Neural progenitor cell (in vitro differentiated cells): ENCODE measurements around the gene GPR62. TPM values are rescaled to one million over a fixed set of nuclear protein-coding genes. Genes with fewer than 3 reads are reported as not detected.
A peak's percentile ranks its signal among the peaks of the same experiment; 100 is the strongest.

Source experiments
- DNase-seq: peaks from one replicate; pipeline ENCODE4 v3.0.0-alpha.2; 2016; ENCODE audit warnings: low spot score
- H2AFZ ChIP-seq: fragments of 200-600 bp; sonication (generic); replicated peaks from 2 replicates; pipeline ENCODE4 v1.6.1; 2016; ENCODE audit warnings: antibody characterized with exemption
- H3F3A ChIP-seq: fragments of 200-600 bp; sonication (generic); 2 replicates; pipeline ENCODE4 v1.6.1; 2016; ENCODE audit warnings: antibody characterized with exemption, low read depth
- H3K27ac ChIP-seq: fragments of 200-600 bp; sonication (generic); 2 replicates; pipeline ENCODE4 v1.5.1; 2016; ENCODE audit warnings: mild to moderate bottlenecking
- H3K27me3 ChIP-seq: fragments of 200-600 bp; sonication (generic); 2 replicates; pipeline ENCODE4 v1.6.1; 2016; ENCODE audit warnings: mild to moderate bottlenecking, moderate library complexity
- H3K36me3 ChIP-seq: fragments of 200-600 bp; sonication (generic); 2 replicates; pipeline ENCODE4 v1.5.1; 2016
- H3K4me1 ChIP-seq: fragments of 200-600 bp; sonication (generic); 2 replicates; pipeline ENCODE4 v1.6.1; 2016; ENCODE audit warnings: mixed run types
- H3K4me2 ChIP-seq: fragments of 200-600 bp; sonication (generic); 2 replicates; pipeline ENCODE4 v1.6.1; 2016
- H3K4me3 ChIP-seq: fragments of 200-600 bp; sonication (generic); 2 replicates; pipeline ENCODE4 v1.5.1; 2016
- H3K79me2 ChIP-seq: fragments of 200-600 bp; sonication (generic); 2 replicates; pipeline ENCODE4 v1.6.1; 2016; ENCODE audit warnings: low read depth
- H3K9ac ChIP-seq: fragments of 200-600 bp; sonication (generic); 2 replicates; pipeline ENCODE4 v1.6.1; 2016
- H3K9me3 ChIP-seq: fragments of 200-600 bp; sonication (generic); 2 replicates; pipeline ENCODE4 v1.5.1; 2016; ENCODE audit warnings: low read depth
- H4K20me1 ChIP-seq: fragments of 200-600 bp; sonication (generic); 2 replicates; pipeline ENCODE4 v1.6.1; 2016; ENCODE audit warnings: low read depth
- H3K27ac Mint-ChIP-seq: 3 replicates; pipeline ENCODE4 v1.8.0; 2021; ENCODE audit warnings: mixed read lengths
- H3K27me3 Mint-ChIP-seq: 2 replicates; pipeline ENCODE4 v1.8.0; 2022; ENCODE audit warnings: low read depth, mild to moderate bottlenecking, inconsistent platforms, moderate library complexity, mixed read lengths; ENCODE audit not compliant: insufficient read depth
- H3K36me3 Mint-ChIP-seq: 3 replicates; pipeline ENCODE4 v1.8.0; 2021; ENCODE audit warnings: mixed read lengths
- H3K4me1 Mint-ChIP-seq: 3 replicates; pipeline ENCODE4 v1.8.0; 2021; ENCODE audit warnings: mixed read lengths
- H3K4me3 Mint-ChIP-seq: 3 replicates; pipeline ENCODE4 v1.8.0; 2021; ENCODE audit warnings: mild to moderate bottlenecking, moderate library complexity, mixed read lengths
- H3K9me3 Mint-ChIP-seq: 3 replicates; pipeline ENCODE4 v1.8.0; 2020; ENCODE audit warnings: mixed read lengths
- CTCF ChIP-seq: fragments of 200-600 bp; sonication (generic); IDR thresholded peaks from 2 replicates; pipeline ENCODE4 v1.5.1; 2017; ENCODE audit warnings: antibody characterized with exemption, mild to moderate bottlenecking
- EZH2 ChIP-seq: fragments of 200-600 bp; sonication (generic); IDR thresholded peaks from 2 replicates; pipeline ENCODE4 v1.6.1; 2017; ENCODE audit warnings: antibody characterized with exemption, mild to moderate bottlenecking, moderate library complexity
- EZH2phosphoT487 ChIP-seq: fragments of 200-600 bp; sonication (generic); IDR thresholded peaks from 2 replicates; pipeline ENCODE4 v1.6.1; 2017; ENCODE audit warnings: antibody characterized with exemption
- total RNA-seq: library from RNA; depleted of rRNA; stranded (reverse); fragments of >200 nt; gene quantifications from 2 replicates; pipeline ENCODE4 v1.2.3, GENCODE V29; 2015; ENCODE audit warnings: low replicate concordance

The GPR62 gene
- total RNA-seq, 1 donor from 2014 or later, result 0.21 TPM

- H3K4me1 ChIP-seq, result peaks cover 63% of the 10 kb centered on the region
- Mint-ChIP-seq H3K9me3 (no peaks in the 10 kb centered on the region), H3K27ac (peak overlapping the region; percentile 96), H3K36me3 (peaks cover 5% of the 10 kb centered on the region), H3K4me1 (peaks cover 70% of the 10 kb centered on the region), H3K4me3 (peak overlapping the region; percentile 94), H3K27me3 (peaks cover 14% of the 10 kb centered on the region)
- no peak overlapping the region for H3K9ac ChIP-seq
- no peak for DNase-seq
- H3K4me3 ChIP-seq, result peak overlapping the region; percentile 57
- H2AFZ ChIP-seq, result no peak overlapping the region
- no peaks in the 10 kb centered on the region for H3K79me2 ChIP-seq
- peaks cover 49% of the 10 kb centered on the region for H4K20me1 ChIP-seq
- peak overlapping the region; percentile 88 for H3K4me2 ChIP-seq
- TF ChIP-seq EZH2 (no peak), EZH2phosphoT487 (no peak), CTCF (no peak)
- H3K27me3 ChIP-seq, result peaks cover 22% of the 10 kb centered on the region
- no peaks in the 10 kb centered on the region for H3K36me3 ChIP-seq
- peaks cover 51% of the 10 kb centered on the region for H3F3A ChIP-seq
- H3K9me3 ChIP-seq, result no peaks in the 10 kb centered on the region
- H3K27ac ChIP-seq, result no peak overlapping the region
Measured at GRCh38 chr3:51966486-51966885, 11.3 kb downstream of the GPR62 start.

- Mint-ChIP-seq H3K36me3 (peaks cover 5% of the 10 kb centered on the region), H3K27me3 (peaks cover 12% of the 10 kb centered on the region), H3K27ac (peak overlapping the region; percentile 96), H3K4me3 (peak overlapping the region; percentile 94), H3K4me1 (peaks cover 66% of the 10 kb centered on the region), H3K9me3 (no peaks in the 10 kb centered on the region)
- Histone ChIP-seq H3K36me3 (no peaks in the 10 kb centered on the region), H3K4me3 (peak overlapping the region; percentile 57), H4K20me1 (peaks cover 44% of the 10 kb centered on the region), H3K9ac (no peak overlapping the region), H3K27ac (no peak overlapping the region), H3K79me2 (no peaks in the 10 kb centered on the region), H3K27me3 (peaks cover 17% of the 10 kb centered on the region), H3K4me1 (peaks cover 63% of the 10 kb centered on the region), H2AFZ (no peak overlapping the region), H3K4me2 (peak overlapping the region; percentile 88), H3K9me3 (no peaks in the 10 kb centered on the region), H3F3A (peaks cover 51% of the 10 kb centered on the region)
- TF ChIP-seq CTCF (no peak), EZH2 (no peak), EZH2phosphoT487 (no peak)
- no peak for DNase-seq
Measured at GRCh38 chr3:51966922-51967383, 11.8 kb downstream of the GPR62 start.

- H3K9me3 ChIP-seq, result no peaks in the 10 kb centered on the region
- peak within 1 kb of the TSS; percentile 95 for H3K27ac ChIP-seq
- H3F3A ChIP-seq, result peaks cover 45% of the 10 kb centered on the region
- H3K36me3 ChIP-seq, result no peaks in the 10 kb centered on the region
- peak within 1 kb of the TSS; percentile 96 for H3K27ac Mint-ChIP-seq
- H3K4me1 ChIP-seq, result peaks cover 59% of the 10 kb centered on the region
- H3K36me3 Mint-ChIP-seq, result peaks cover 5% of the 10 kb centered on the region
- peak within 1 kb of the TSS; percentile 74 for H3K9ac ChIP-seq
- H2AFZ ChIP-seq, result peak within 1 kb of the TSS; percentile 18
- H3K27me3 ChIP-seq, result peaks cover 11% of the 10 kb centered on the region
- H3K4me3 Mint-ChIP-seq, result peak within 1 kb of the TSS; percentile 94
- peaks cover 64% of the 10 kb centered on the region for H3K4me1 Mint-ChIP-seq
- peaks cover 38% of the 10 kb centered on the region for H4K20me1 ChIP-seq
- H3K4me2 ChIP-seq, result peak within 1 kb of the TSS; percentile 93
- no peaks in the 10 kb centered on the region for H3K79me2 ChIP-seq
- peak; percentile 93 for DNase-seq
- no peaks in the 10 kb centered on the region for H3K9me3 Mint-ChIP-seq
- H3K4me3 ChIP-seq, result peak within 1 kb of the TSS; percentile 81
- peaks cover 12% of the 10 kb centered on the region for H3K27me3 Mint-ChIP-seq
- TF ChIP-seq EZH2 (no peak), CTCF (no peak), EZH2phosphoT487 (no peak)
Measured at GRCh38 chr3:51967384-51968169, 12.4 kb downstream of the GPR62 start, which contains the start of gene PCBP4. PCBP4 (minus strand) TSS chr3:51967454; CDS start chr3:51961240, 6,214 bp downstream.
